ENCODE measurements around the gene PTPMT1.
"Not testable (repeated sequence)": the region's sequence is repeated elsewhere in the genome, so short reads cannot be mapped to it uniquely, and the experiment has no call there.

The PTPMT1 gene

GRCh38 chr11:47565340-47566148, at the start of gene PTPMT1:
Gene PTPMT1 (plus strand): TSS chr11:47565599. CDS start chr11:47565623, 24 bp downstream.
- peak; percentile 57 to 67 for DNase-seq

- DNase-seq = no peak
Observed at GRCh38 chr11:47516155-47516554, 49.2 kb upstream of the PTPMT1 start.

GRCh38 chr11:47516984-47517853, 48.2 kb upstream of the PTPMT1 start:
- DNase-seq = no peak

- no peak for DNase-seq
Observed at GRCh38 chr11:47518212-47518964, 47.0 kb upstream of the PTPMT1 start.

GRCh38 chr11:47523490-47524225, 41.7 kb upstream of the PTPMT1 start:
- DNase-seq = peak in 1 of 2 donors; percentile 21

GRCh38 chr11:47524291-47524874, 41.0 kb upstream of the PTPMT1 start:
- peak in 1 of 2 donors; percentile 5 for DNase-seq

- not testable (repeated sequence) for DNase-seq
Observed at GRCh38 chr11:47526032-47526431, 39.4 kb upstream of the PTPMT1 start.

- DNase-seq = no peak
Observed at GRCh38 chr11:47527186-47527585, 38.2 kb upstream of the PTPMT1 start.

- DNase-seq = no peak
Observed at GRCh38 chr11:47529951-47530350, 35.4 kb upstream of the PTPMT1 start.

GRCh38 chr11:47530721-47531120, 34.7 kb upstream of the PTPMT1 start:
- not testable (repeated sequence) for DNase-seq

GRCh38 chr11:47531666-47532065, 33.7 kb upstream of the PTPMT1 start:
- no peak for DNase-seq

- no peak for DNase-seq
Observed at GRCh38 chr11:47532597-47533213, 32.7 kb upstream of the PTPMT1 start.

- no peak for DNase-seq
Observed at GRCh38 chr11:47533690-47534151, 31.7 kb upstream of the PTPMT1 start.

- no peak for DNase-seq
Observed at GRCh38 chr11:47534704-47535251, 30.6 kb upstream of the PTPMT1 start.

- no peak for DNase-seq
Observed at GRCh38 chr11:47536915-47537314, 28.5 kb upstream of the PTPMT1 start.

GRCh38 chr11:47538741-47539565, 26.4 kb upstream of the PTPMT1 start:
- DNase-seq = no peak

GRCh38 chr11:47539681-47540039, 25.7 kb upstream of the PTPMT1 start:
- no peak for DNase-seq

- DNase-seq = no peak
Observed at GRCh38 chr11:47541070-47541469, 24.3 kb upstream of the PTPMT1 start.

- DNase-seq = no peak
Observed at GRCh38 chr11:47545298-47545697, 20.1 kb upstream of the PTPMT1 start.

- not testable (repeated sequence) for DNase-seq
Observed at GRCh38 chr11:47546274-47546673, 19.1 kb upstream of the PTPMT1 start.
